Mucosa of rectum (tissue), 2 donors: ENCODE results near the gene IFIT2.
"Not testable (repeated sequence)": the region's sequence is repeated elsewhere in the genome, so short reads cannot be mapped to it uniquely, and the experiment has no call there.

Source experiments
- H3K27ac ChIP-seq, 2 donors: one replicate each; pipeline ENCODE4 v1.7.0; 2013; ENCODE audit warnings: inconsistent platforms in 2 of 2, low read depth in 2 of 2, low read length in 2 of 2
- H3K27me3 ChIP-seq, 2 donors: one replicate each; pipeline ENCODE4 v1.7.0; 2013; ENCODE audit warnings: low read length in 2 of 2; ENCODE audit not compliant: control insufficient read depth in 2 of 2, insufficient read depth in 2 of 2
- H3K36me3 ChIP-seq, 2 donors: one replicate each; pipeline ENCODE4 v1.7.0; 2013; ENCODE audit warnings: low read length in 2 of 2; ENCODE audit not compliant: control insufficient read depth in 2 of 2, insufficient read depth in 2 of 2
- H3K4me1 ChIP-seq, 2 donors: one replicate each; pipeline ENCODE4 v1.7.0; 2013; ENCODE audit warnings: low read length in 2 of 2, mild to moderate bottlenecking in 1 of 2; ENCODE audit not compliant: control insufficient read depth in 2 of 2, insufficient read depth in 2 of 2
- H3K4me3 ChIP-seq, 2 donors: one replicate each; pipeline ENCODE4 v1.7.0; 2013; ENCODE audit warnings: low read length in 2 of 2
- H3K9ac ChIP-seq, 2 donors: one replicate each; pipeline ENCODE4 v1.7.0; 2013; ENCODE audit warnings: low read length in 2 of 2, low read depth in 1 of 2, mild to moderate bottlenecking in 1 of 2
- H3K9me3 ChIP-seq, 2 donors: one replicate each; pipeline ENCODE4 v1.7.0; 2013; ENCODE audit warnings: low read length in 2 of 2; ENCODE audit not compliant: control insufficient read depth in 2 of 2
- donor health status: healthy.
- donor health status: Normal muscosa, but diverticular disease.

Gene IFIT2

DNA sequence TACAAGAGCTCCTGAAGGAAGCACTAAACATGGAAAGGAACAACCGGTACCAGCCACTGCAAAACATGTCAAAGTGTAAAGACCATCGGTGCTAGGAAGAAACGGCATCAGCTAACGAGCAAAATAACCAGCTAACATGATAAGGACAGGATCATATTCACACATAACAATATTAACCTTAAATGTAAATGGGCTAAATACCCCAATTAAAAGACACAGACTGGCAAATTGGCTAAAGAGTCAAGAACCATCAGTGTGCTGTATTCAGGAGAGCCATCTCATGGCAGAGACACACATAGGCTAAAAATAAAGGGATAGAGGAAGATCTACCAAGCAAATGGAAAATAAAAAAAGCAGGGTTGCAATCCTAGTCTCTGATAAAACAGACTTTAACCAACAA, 16.2 kb downstream of the IFIT2 start:
- H3K4me3 ChIP-seq: not testable (repeated sequence)

DNA sequence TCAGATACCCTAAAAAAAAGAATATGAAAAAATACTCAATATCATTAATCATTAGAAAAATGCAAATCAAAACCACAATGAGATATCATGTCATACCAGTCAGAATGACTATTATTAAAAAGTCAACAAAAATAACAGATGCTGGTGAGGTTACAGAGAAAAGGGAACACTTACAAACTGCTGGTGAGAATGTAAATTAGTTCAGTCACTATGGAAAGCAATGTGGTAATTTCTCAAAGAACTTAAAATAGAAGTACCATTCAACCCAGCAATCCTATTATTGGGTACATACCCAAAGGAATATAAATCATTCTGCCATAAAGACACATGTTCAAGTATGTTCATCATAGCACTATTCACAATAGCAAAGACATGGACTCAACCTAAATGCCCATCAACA, 23.2 kb downstream of the IFIT2 start:
- H3K9ac ChIP-seq, H3K27me3 ChIP-seq, H3K9me3 ChIP-seq, H3K27ac ChIP-seq, H3K36me3 ChIP-seq, H3K4me3 ChIP-seq, H3K4me1 ChIP-seq: not testable (repeated sequence)

More for the DNA sequence above, 16.2 kb downstream of the IFIT2 start:
- not testable (repeated sequence) for H3K36me3 ChIP-seq, H3K27me3 ChIP-seq, H3K4me1 ChIP-seq, H3K9me3 ChIP-seq, H3K9ac ChIP-seq, H3K27ac ChIP-seq

GRCh38 chr10:89325856-89326255, 24.0 kb downstream of the IFIT2 start:
- not testable (repeated sequence) for H3K27ac ChIP-seq

GRCh38 chr10:89327803-89328441, 26.1 kb downstream of the IFIT2 start, which contains the start of gene IFIT3:
TSS of gene IFIT3 (plus strand) at chr10:89327997. CDS start at chr10:89328074, 77 bp downstream.
- H3K27me3 ChIP-seq: no peaks in the 10 kb centered on the region
- H3K9me3 ChIP-seq: no peaks in the 10 kb centered on the region
- H3K36me3 ChIP-seq: no peaks in the 10 kb centered on the region
- peaks cover 5 to 10% of the 10 kb centered on the region in 2 donors for H3K4me1 ChIP-seq
- H3K4me3 ChIP-seq: peak within 1 kb of the TSS; percentile 72 to 76
- peak within 1 kb of the TSS; percentile 34 to 64 for H3K9ac ChIP-seq
- H3K27ac ChIP-seq: peak within 1 kb of the TSS; percentile 62 to 77

More at GRCh38 chr10:89325856-89326255, 24.0 kb downstream of the IFIT2 start:
- not testable (repeated sequence) for H3K9ac ChIP-seq, H3K36me3 ChIP-seq, H3K9me3 ChIP-seq, H3K4me3 ChIP-seq, H3K4me1 ChIP-seq, H3K27me3 ChIP-seq

DNA sequence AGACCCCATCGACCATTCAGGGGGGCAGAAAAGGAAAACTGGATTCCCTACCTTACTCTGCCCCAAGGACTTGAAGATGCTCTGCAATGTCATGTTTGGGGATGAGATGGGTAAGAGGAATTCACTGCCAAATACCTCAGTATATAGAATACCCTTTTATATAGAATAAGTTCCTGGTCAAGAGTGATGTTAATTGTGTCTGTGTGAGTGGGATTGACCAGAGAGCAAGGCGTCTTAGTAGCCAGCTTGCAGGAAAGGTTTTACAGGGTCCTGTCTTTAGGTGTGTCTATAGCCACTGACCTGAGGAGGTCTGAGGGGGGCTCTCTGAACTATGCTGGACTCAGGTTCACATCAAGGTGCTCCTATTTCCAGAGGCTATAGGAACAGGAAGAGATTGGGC, 27.3 kb downstream of the IFIT2 start:
- Histone ChIP-seq H3K9me3 (no peaks in the 10 kb centered on the region), H3K27me3 (no peaks in the 10 kb centered on the region), H3K27ac (no peak overlapping the region), H3K4me3 (peak overlapping the region in 1 of 2 donors; percentile 72), H3K36me3 (no peaks in the 10 kb centered on the region), H3K4me1 (peaks cover 9 to 22% of the 10 kb centered on the region in 2 donors), H3K9ac (peak overlapping the region in 1 of 2 donors; percentile 27)

GRCh38 chr10:89330014-89330413, 28.2 kb downstream of the IFIT2 start:
- H3K9ac ChIP-seq, H3K27ac ChIP-seq, H3K4me3 ChIP-seq, H3K36me3 ChIP-seq, H3K27me3 ChIP-seq, H3K9me3 ChIP-seq: not testable (repeated sequence)
- H3K4me1 ChIP-seq: peaks cover 9 to 23% of the 10 kb centered on the region in 2 donors

- no peaks in the 10 kb centered on the region for H3K27me3 ChIP-seq
- H3K9me3 ChIP-seq: no peaks in the 10 kb centered on the region
- H3K36me3 ChIP-seq: no peaks in the 10 kb centered on the region
- H3K27ac ChIP-seq: no peak overlapping the region
- H3K4me1 ChIP-seq: peaks cover 9 to 23% of the 10 kb centered on the region in 2 donors
- no peak overlapping the region for H3K9ac ChIP-seq
- H3K4me3 ChIP-seq: no peak overlapping the region
These were observed 28.8 kb downstream of the IFIT2 start for GRCh38 chr10:89330537-89331212.

DNA sequence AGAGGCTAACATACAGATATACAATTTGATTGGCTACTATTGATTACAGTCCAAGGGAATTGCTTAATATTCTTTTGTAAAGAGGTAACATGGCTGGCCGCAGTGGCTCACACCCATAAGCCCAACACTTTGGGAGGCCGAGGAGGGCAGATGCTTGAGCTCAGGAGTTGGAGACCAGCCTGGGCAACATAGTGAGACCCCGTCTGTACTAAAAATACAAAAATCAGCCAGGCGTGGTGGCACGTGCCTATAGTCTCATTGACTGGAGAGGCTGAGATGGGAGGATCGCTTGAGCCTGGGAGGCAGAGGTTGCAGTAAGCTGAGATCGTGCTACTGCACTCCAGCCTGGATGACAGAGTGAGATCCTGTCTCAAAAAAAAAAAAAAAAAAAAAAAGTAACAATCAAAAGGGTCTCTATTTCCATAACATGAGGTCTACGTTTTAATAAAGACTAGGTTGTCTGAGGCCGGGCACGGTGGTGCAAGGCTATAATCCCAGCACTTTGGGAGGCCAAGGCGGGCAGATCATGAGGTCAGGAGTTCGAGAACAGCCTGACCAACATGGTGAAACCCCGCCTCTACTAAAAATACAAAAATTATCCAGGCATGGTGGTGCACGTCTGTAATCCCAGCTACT, 29.8 kb downstream of the IFIT2 start:
- Histone ChIP-seq H3K4me1 (peaks cover 9 to 23% of the 10 kb centered on the region in 2 donors), H3K27ac (peak overlapping the region; percentile 56 to 67), H3K4me3 (peak overlapping the region; percentile 53 to 69), H3K9ac (peak overlapping the region; percentile 52 to 53)
- H3K9me3 ChIP-seq, H3K36me3 ChIP-seq, H3K27me3 ChIP-seq: not testable (repeated sequence)

- no peaks in the 10 kb centered on the region for H3K9me3 ChIP-seq
- H3K36me3 ChIP-seq: no peaks in the 10 kb centered on the region
- peak overlapping the region; percentile 52 to 53 for H3K9ac ChIP-seq
- H3K4me1 ChIP-seq: peaks cover 9 to 23% of the 10 kb centered on the region in 2 donors
- H3K27ac ChIP-seq: peak overlapping the region; percentile 56 to 67
- peak overlapping the region; percentile 53 to 69 for H3K4me3 ChIP-seq
- H3K27me3 ChIP-seq: no peaks in the 10 kb centered on the region
These were observed 30.3 kb downstream of the IFIT2 start for GRCh38 chr10:89332123-89332633.

GRCh38 chr10:89335226-89335625, 33.4 kb downstream of the IFIT2 start:
- H3K27ac ChIP-seq: no peak overlapping the region
- no peaks in the 10 kb centered on the region for H3K9me3 ChIP-seq
- peaks cover 9 to 13% of the 10 kb centered on the region in 2 donors for H3K4me1 ChIP-seq
- H3K36me3 ChIP-seq: peaks cover 9 to 11% of the 10 kb centered on the region in 2 donors
- H3K9ac ChIP-seq: no peak overlapping the region
- no peak overlapping the region for H3K4me3 ChIP-seq
- H3K27me3 ChIP-seq: no peaks in the 10 kb centered on the region
